ENCODE measurements around the gene KDM8.

KDM8 gene

DNA sequence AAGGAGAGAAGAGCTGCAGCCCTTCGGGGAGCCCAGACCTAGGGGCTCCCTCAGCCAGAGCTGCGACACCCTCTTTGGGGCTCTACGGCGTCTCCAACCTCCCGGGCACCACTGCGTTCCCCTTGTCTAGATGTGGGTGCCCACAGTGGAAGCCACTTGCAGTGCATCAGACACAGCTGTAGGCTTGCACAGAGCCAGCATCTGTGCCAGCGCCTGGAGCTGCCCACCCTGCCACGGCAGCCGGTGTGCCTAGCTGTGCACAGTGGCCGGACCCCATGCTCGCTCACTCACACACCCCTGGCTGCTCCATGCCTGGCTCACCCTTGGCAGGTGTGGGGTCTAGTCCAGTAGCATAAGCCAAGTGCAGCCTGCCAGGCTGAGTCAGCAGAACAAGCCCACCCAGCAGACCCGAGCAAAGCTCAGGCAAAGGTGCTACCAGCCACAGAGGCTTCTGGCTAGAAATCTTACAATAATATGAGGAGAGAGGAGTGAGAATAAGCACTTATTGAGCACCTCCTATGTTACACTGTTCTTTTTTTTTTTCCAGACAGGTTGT, 12.9 kb upstream of the KDM8 start:
- TF ChIP-seq, protein P1, sequence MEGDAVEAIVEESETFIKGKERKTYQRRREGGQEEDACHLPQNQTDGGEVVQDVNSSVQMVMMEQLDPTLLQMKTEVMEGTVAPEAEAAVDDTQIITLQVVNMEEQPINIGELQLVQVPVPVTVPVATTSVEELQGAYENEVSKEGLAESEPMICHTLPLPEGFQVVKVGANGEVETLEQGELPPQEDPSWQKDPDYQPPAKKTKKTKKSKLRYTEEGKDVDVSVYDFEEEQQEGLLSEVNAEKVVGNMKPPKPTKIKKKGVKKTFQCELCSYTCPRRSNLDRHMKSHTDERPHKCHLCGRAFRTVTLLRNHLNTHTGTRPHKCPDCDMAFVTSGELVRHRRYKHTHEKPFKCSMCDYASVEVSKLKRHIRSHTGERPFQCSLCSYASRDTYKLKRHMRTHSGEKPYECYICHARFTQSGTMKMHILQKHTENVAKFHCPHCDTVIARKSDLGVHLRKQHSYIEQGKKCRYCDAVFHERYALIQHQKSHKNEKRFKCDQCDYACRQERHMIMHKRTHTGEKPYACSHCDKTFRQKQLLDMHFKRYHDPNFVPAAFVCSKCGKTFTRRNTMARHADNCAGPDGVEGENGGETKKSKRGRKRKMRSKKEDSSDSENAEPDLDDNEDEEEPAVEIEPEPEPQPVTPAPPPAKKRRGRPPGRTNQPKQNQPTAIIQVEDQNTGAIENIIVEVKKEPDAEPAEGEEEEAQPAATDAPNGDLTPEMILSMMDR (IDR thresholded peaks at IDR 0.05; ENCODE audit: low read depth, low read length, missing control alignments) = no peak
- no peak for DNase-seq (ENCODE audit: low read depth)
- H3K4me3 ChIP-seq (ENCODE audit: low read depth, low read length) = no peak overlapping the region

DNA sequence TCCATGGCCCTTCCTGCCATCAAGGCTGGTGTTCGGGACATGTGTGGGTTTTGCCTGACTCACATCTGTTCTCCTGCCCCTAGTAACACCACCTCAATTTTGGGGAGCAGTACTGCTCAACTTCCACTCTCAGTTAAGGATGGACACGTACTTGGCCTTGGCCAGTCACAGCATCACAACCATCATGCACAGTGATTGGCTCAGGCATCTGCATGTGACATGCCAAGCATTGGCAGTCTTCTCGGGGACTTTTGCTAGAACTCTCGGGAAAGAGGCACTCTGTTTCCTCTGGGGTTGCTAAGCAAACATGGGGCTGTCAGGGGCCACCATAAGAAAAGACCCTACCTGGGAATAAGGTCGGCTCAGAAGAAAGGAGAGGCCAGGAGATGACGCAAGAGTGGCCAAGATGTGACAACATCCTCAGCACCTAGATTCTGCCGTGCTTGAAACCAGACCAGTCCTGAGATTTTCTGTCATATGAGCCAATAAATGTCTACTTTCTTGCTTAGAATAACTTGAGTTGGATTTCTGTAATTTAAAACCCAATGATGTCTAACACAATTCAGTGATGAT, 11.9 kb upstream of the KDM8 start:
- no peak overlapping the region for H3K4me3 ChIP-seq (ENCODE audit: low read depth, low read length)
- DNase-seq (ENCODE audit: low read depth) = no peak
- TF ChIP-seq, protein P1 (IDR thresholded peaks at IDR 0.05; ENCODE audit: low read depth, low read length, missing control alignments) = no peak

DNA sequence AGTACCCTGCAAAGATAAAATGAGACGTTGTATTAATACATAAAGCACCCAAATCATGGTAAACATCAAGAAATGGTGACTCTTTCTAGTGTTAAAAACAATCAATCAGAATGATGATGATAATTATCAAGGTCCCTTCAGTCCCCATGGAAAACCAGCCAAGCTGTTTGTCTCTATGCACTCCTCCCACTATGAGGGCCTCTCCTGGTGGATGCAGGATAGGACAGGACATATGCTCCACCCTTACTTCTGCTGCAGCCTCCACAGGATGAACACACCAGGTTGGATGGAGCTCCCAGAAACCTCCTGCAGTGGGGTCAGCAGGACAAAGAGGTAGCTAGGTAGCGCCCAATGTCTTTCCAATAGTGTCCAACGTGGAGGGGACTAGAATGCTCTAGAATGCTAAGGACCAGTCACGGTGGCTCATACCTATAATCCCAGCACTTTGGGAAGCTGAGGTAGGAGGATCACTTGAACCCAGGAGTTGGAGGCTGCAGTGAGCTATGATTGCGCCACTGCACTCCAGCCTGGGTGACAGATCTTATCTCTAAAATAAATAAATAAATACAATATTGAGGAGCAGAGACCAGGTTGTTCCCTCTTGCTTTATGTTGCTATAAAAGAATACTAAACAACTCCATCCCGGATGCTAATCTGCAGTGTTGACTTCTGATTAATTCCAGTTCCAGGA, 9.9 kb upstream of the KDM8 start:
- no peak for DNase-seq (ENCODE audit: low read depth)
- no peak overlapping the region for H3K4me3 ChIP-seq (ENCODE audit: low read depth, low read length)
- TF ChIP-seq, protein P1 (IDR thresholded peaks at IDR 0.05; ENCODE audit: low read depth, low read length, missing control alignments) = no peak

DNA sequence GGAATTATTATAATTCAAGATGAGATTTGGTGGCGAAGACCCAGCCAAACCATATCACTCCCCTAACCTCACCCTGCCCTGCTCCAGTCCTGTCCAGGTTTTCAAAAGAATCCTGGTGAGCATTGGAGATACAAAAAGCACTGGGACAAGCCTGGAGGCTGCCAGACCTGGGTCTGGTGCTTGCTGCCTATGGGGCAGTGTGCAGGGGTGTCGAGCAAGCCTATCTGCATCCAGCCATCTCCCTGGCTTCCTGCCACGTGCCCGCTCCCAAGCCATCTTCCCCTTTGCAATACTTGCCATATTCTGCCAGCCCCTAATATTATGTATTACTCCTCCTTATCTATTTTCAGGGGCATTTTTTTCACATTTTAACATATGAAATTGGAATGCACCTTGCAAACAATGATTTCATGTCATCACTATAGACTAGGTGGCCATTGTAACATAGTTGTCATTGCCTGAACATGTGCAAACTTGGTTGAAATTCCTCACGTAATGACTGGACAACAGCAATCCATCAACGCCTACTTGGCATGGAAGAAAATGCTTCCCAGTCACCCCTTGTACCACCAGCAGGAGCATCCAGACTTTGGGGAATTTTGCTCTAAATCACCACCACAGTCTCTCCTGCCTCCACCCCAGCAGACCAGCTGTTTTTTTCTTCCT, 8.1 kb upstream of the KDM8 start:
- H3K4me3 ChIP-seq (ENCODE audit: low read depth, low read length) = no peak overlapping the region
- TF ChIP-seq, protein P1 (IDR thresholded peaks at IDR 0.05; ENCODE audit: low read depth, low read length, missing control alignments) = no peak
- DNase-seq (ENCODE audit: low read depth) = no peak

DNA sequence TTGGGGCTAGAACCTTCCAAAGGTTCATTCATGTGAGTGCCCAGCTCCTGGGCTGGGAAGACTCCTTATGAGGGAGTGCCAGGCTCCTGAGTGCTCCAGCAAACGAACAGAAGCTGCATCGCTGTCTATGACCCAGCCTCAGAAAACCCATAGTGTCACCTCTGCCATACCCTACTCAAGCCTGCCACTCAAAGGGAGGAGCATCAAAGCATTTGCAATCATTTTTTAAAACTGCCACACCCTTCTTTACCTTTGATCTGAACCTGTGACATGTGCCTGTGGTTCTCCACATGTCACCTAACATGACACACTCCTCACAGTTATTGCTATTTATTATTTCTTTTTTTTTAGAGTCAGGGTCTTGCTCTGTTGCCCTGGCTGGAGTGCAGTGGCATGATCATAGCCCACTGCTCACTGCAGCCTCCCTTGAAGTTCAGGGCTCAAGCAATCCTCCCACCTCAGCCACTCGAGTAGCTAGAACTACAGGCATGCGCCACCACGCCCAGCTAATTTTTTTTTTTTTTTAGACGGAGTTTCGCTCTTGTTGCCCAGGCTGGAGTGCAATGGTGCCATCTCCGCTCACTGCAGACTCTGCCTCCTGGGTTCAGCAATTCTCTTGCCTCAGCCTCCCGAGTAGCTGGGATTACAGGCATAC, 7.3 kb upstream of the KDM8 start:
- no peak overlapping the region for H3K4me3 ChIP-seq (ENCODE audit: low read depth, low read length)
- TF ChIP-seq, protein P1 (IDR thresholded peaks at IDR 0.05; ENCODE audit: low read depth, low read length, missing control alignments) = no peak
- no peak for DNase-seq (ENCODE audit: low read depth)

DNA sequence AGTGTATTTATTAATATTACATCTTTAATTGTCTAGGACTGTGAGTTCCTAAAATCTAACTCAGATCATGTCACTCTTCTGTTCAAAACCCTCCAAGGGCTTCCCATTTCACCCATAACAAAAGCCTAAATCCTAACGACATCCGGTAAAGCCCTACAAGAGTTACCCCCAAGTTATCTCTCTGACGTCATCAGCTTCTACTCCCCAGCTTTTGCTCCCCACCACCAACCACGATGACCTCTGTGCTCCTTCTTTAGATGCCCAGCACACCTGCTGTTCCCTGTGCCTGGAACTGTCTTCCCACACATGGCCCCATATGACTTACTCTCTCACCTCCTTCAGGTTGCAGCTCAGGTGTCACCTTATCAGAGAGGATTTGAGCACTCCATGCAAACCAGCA, 6.3 kb upstream of the KDM8 start:
- no peak for DNase-seq (ENCODE audit: low read depth)
- H3K4me3 ChIP-seq (ENCODE audit: low read depth, low read length) = no peak overlapping the region
- TF ChIP-seq, protein P1 (IDR thresholded peaks at IDR 0.05; ENCODE audit: low read depth, low read length, missing control alignments) = no peak

All from GM12864 (cell line).